Measurements from ENCODE around the gene SEC14L5. TPM values are rescaled to one million over a fixed set of nuclear protein-coding genes. Genes with fewer than 3 reads are reported as not detected.

The SEC14L5 gene
- total RNA-seq, 1 donor from 2014 or later, result 3.1 TPM

- Mint-ChIP-seq H3K4me3 (ENCODE audit: unreplicated experiment) (no peak overlapping the region), H3K36me3 (ENCODE audit: unreplicated experiment) (peaks cover 8% of the 10 kb centered on the region), H3K27ac (ENCODE audit: unreplicated experiment) (no peak overlapping the region), H3K9me3 (ENCODE audit: unreplicated experiment) (peaks cover 3% of the 10 kb centered on the region), H3K27me3 (ENCODE audit: unreplicated experiment) (peaks cover 1% of the 10 kb centered on the region), H3K4me1 (ENCODE audit: low read depth, unreplicated experiment) (no peaks in the 10 kb centered on the region)
- TF ChIP-seq CTCF (IDR thresholded peaks at IDR 0.05; ENCODE audit: partially characterized antibody, unreplicated experiment), result no peak
- no peak for DNase-seq
Measured at GRCh38 chr16:4924593-4925292, 33.4 kb upstream of the SEC14L5 start.

- no peak overlapping the region for H3K4me3 Mint-ChIP-seq (ENCODE audit: unreplicated experiment)
- no peak for TF ChIP-seq CTCF (IDR thresholded peaks at IDR 0.05; ENCODE audit: partially characterized antibody, unreplicated experiment)
- no peak overlapping the region for H3K27ac Mint-ChIP-seq (ENCODE audit: unreplicated experiment)
- peaks cover 8% of the 10 kb centered on the region for H3K36me3 Mint-ChIP-seq (ENCODE audit: unreplicated experiment)
- no peaks in the 10 kb centered on the region for H3K4me1 Mint-ChIP-seq (ENCODE audit: low read depth, unreplicated experiment)
- no peak for DNase-seq
- H3K27me3 Mint-ChIP-seq (ENCODE audit: unreplicated experiment), result peaks cover 3% of the 10 kb centered on the region
- H3K9me3 Mint-ChIP-seq (ENCODE audit: unreplicated experiment), result peaks cover 3% of the 10 kb centered on the region
Measured at GRCh38 chr16:4925293-4925607, 32.9 kb upstream of the SEC14L5 start.

GRCh38 chr16:4925791-4926190 is 32.3 kb upstream of the SEC14L5 start:
- no peak for DNase-seq
- Mint-ChIP-seq H3K27ac (ENCODE audit: unreplicated experiment) (no peak overlapping the region), H3K9me3 (ENCODE audit: unreplicated experiment) (peaks cover 4% of the 10 kb centered on the region), H3K36me3 (ENCODE audit: unreplicated experiment) (peaks cover 8% of the 10 kb centered on the region), H3K4me1 (ENCODE audit: low read depth, unreplicated experiment) (no peaks in the 10 kb centered on the region), H3K27me3 (ENCODE audit: unreplicated experiment) (peaks cover 3% of the 10 kb centered on the region), H3K4me3 (ENCODE audit: unreplicated experiment) (no peak overlapping the region)
- TF ChIP-seq CTCF (IDR thresholded peaks at IDR 0.05; ENCODE audit: partially characterized antibody, unreplicated experiment), result no peak

GRCh38 chr16:4926928-4927327 is 31.2 kb upstream of the SEC14L5 start:
- Mint-ChIP-seq H3K4me3 (ENCODE audit: unreplicated experiment) (no peak overlapping the region), H3K9me3 (ENCODE audit: unreplicated experiment) (peaks cover 4% of the 10 kb centered on the region), H3K27me3 (ENCODE audit: unreplicated experiment) (peaks cover 3% of the 10 kb centered on the region), H3K27ac (ENCODE audit: unreplicated experiment) (no peak overlapping the region), H3K36me3 (ENCODE audit: unreplicated experiment) (peaks cover 8% of the 10 kb centered on the region), H3K4me1 (ENCODE audit: low read depth, unreplicated experiment) (no peaks in the 10 kb centered on the region)
- TF ChIP-seq CTCF (IDR thresholded peaks at IDR 0.05; ENCODE audit: partially characterized antibody, unreplicated experiment), result no peak
- no peak for DNase-seq

- Mint-ChIP-seq H3K4me1 (ENCODE audit: low read depth, unreplicated experiment) (no peaks in the 10 kb centered on the region), H3K9me3 (ENCODE audit: unreplicated experiment) (peaks cover 3% of the 10 kb centered on the region), H3K4me3 (ENCODE audit: unreplicated experiment) (no peak overlapping the region), H3K27ac (ENCODE audit: unreplicated experiment) (no peak overlapping the region), H3K27me3 (ENCODE audit: unreplicated experiment) (peaks cover 3% of the 10 kb centered on the region), H3K36me3 (ENCODE audit: unreplicated experiment) (peaks cover 8% of the 10 kb centered on the region)
- DNase-seq, result no peak
- TF ChIP-seq CTCF (IDR thresholded peaks at IDR 0.05; ENCODE audit: partially characterized antibody, unreplicated experiment), result no peak
Measured at GRCh38 chr16:4927661-4928060, 30.5 kb upstream of the SEC14L5 start.
